Psoas muscle (tissue), 8 donors: ENCODE data around the gene ST6GALNAC2. TPM values are rescaled to one million over a fixed set of nuclear protein-coding genes. Genes with fewer than 3 reads are reported as not detected.

Experiments
- ATAC-seq, 4 donors: fragments of 200-7000 bp; cut with Tn5 transposase; one replicate each; pipeline ENCODE4 v1.9.1; 2020; ENCODE audit warnings: moderate library complexity in 3 of 4, mild to moderate bottlenecking in 2 of 4
- DNase-seq, 2 donors: peaks; one replicate each; pipeline ENCODE4 v3.0.0-alpha.2; 2020
- H3K27ac ChIP-seq: fragments of 200-600 bp; one replicate; pipeline ENCODE4 v1.8.0; 2022
- H3K27me3 ChIP-seq, 3 donors: fragments of 200-600 bp in 1 of 3; one replicate each; pipeline versions ENCODE4 v1.6.1 to v1.8.0; 2013 to 2022; ENCODE audit warnings: low read length in 2 of 3, mild to moderate bottlenecking in 2 of 3, moderate library complexity in 1 of 3; ENCODE audit not compliant: insufficient read depth in 3 of 3
- H3K36me3 ChIP-seq, 2 donors: fragments of 200-600 bp in 1 of 2; one replicate each; pipeline versions ENCODE4 v1.6.1 to v1.8.0; 2013 to 2022; ENCODE audit warnings: low read depth in 1 of 2, mild to moderate bottlenecking in 1 of 2, moderate library complexity in 1 of 2; ENCODE audit not compliant: insufficient read depth in 1 of 2
- H3K4me1 ChIP-seq: fragments of 200-600 bp; one replicate; pipeline ENCODE4 v1.8.0; 2022
- H3K4me3 ChIP-seq: fragments of 200-600 bp; one replicate; pipeline ENCODE4 v1.8.0; 2022; ENCODE audit warnings: mild to moderate bottlenecking
- H3K9me3 ChIP-seq: fragments of 200-600 bp; one replicate; pipeline ENCODE4 v1.8.0; 2022
- WGBS, 3 donors: extraction: QIAGEN DNeasy Blood & Tissue Kit; methylation state at CpG; one replicate each; pipeline versions ENCODE4 v1.1.6 to v1.1.7; 2013; 5-methylcytosine and 5-hydroxymethylcytosine counted together
- intact Hi-C, 2 donors: fragments of 100-400 bp; cut with DNase I; formaldehyde crosslinking; loops; one replicate each; pipeline versions ENCODE4 v1.11.0 to v1.14.2; 2022
- polyA plus RNA-seq, 3 donors: library from polyadenylated mRNA; stranded (reverse); fragments of 200-250 nt; gene quantifications; one replicate each; pipeline ENCODE4 v1.2.3, GENCODE V29; 2013
- total RNA-seq, 4 donors: library from RNA; stranded (reverse); fragmentation: NEBNext Ultra II Directional in 2 of 4; extraction: Animal tissue kit (Norgen Biotek cat#: 25700) in 2 of 4; gene quantifications; one replicate each; pipeline versions ENCODE4 v1.2.1 to v1.2.4, GENCODE V29; 2021 to 2023
- TF ChIP-seq, protein P1 (sequence below): fragments of 200-600 bp; IDR thresholded peaks from one replicate; pipeline ENCODE4 v1.8.0; 2022; ENCODE audit warnings: antibody characterized with exemption
- donor health status: healthy with polysubstance abuse.
- donor health status: DM: no; HTN: no; CAD: no; lungs with moderate emphysema.
- donor health status: Bipolar disorder and iron deficiency.
- donor health status: healthy.
- donor health status: DM: yes; HTN: yes; CAD: no.
- donor health status: DM: no; HTN: no; CAD: no.
- donor health status: DM: no; HTN: no; CAD: no.
- donor health status: DM: yes; HTN: yes; CAD: no.

Gene ST6GALNAC2
- total and polyA plus RNA-seq, 7 donors: 1.2 to 17.8 (median 8.7) TPM

GRCh38 chr17:76519048-76519966 is 66.4 kb downstream of the ST6GALNAC2 start:
- Histone ChIP-seq H3K27ac (no peak overlapping the region), H3K27me3 (no peaks in the 10 kb centered on the region), H3K4me3 (no peak overlapping the region), H3K4me1 (peaks cover 11% of the 10 kb centered on the region), H3K36me3 (no peaks in the 10 kb centered on the region), H3K9me3 (no peaks in the 10 kb centered on the region)
- no peak for DNase-seq
- no peak for ATAC-seq
- 66 to 71% (median 68%) methylated on average over 15 of the region's 15 CpGs for WGBS, 3 donors
- TF ChIP-seq, protein P1, sequence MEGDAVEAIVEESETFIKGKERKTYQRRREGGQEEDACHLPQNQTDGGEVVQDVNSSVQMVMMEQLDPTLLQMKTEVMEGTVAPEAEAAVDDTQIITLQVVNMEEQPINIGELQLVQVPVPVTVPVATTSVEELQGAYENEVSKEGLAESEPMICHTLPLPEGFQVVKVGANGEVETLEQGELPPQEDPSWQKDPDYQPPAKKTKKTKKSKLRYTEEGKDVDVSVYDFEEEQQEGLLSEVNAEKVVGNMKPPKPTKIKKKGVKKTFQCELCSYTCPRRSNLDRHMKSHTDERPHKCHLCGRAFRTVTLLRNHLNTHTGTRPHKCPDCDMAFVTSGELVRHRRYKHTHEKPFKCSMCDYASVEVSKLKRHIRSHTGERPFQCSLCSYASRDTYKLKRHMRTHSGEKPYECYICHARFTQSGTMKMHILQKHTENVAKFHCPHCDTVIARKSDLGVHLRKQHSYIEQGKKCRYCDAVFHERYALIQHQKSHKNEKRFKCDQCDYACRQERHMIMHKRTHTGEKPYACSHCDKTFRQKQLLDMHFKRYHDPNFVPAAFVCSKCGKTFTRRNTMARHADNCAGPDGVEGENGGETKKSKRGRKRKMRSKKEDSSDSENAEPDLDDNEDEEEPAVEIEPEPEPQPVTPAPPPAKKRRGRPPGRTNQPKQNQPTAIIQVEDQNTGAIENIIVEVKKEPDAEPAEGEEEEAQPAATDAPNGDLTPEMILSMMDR: no peak
- intact Hi-C loops: loop anchor here in 1 of 2 donors (5.0 kb wide), 1 partner anchor 168 kb away; no protein-coding TSS in a partner anchor

DNA sequence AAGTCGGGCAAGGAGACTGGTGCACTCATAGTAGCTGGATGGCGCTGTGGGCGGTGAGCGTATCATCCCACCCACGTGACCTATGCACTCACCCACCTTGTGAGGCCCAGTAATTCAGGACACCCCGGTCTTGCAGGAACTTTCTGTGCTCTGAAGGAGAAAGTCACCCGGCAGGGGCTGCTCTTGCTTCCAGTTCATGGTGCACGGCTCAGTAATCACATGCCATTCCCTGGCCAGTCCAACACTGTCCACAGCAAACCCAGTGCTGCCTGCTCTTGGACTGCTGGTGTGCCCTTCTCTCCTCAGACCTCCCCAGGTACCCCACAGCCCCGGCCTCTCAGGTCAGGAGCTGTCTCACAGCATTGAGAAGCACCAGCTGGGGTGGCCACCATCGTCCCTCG is 68.0 kb downstream of the ST6GALNAC2 start:
- TF ChIP-seq, protein P1: no peak
- intact Hi-C loops: loop anchor here in 1 of 2 donors (5.0 kb wide), 1 partner anchor 170 kb away; no protein-coding TSS in a partner anchor
- H3K36me3 ChIP-seq: no peaks in the 10 kb centered on the region
- H3K9me3 ChIP-seq: no peaks in the 10 kb centered on the region
- H3K4me3 ChIP-seq: no peak overlapping the region
- no peaks in the 10 kb centered on the region for H3K27me3 ChIP-seq
- 87 to 91% (median 88%) methylated on average over 11 of the region's 11 CpGs for WGBS, 3 donors
- peaks cover 11% of the 10 kb centered on the region for H3K4me1 ChIP-seq
- ATAC-seq: no peak
- H3K27ac ChIP-seq: no peak overlapping the region
- DNase-seq: no peak

Other genes starting within 250 kb of the ST6GALNAC2 start
- 10 to 100 TPM; 14.8 to 20.0 (median 18.1) TPM for gene PRPSAP1, start 231.9 kb downstream of the ST6GALNAC2 start, total RNA-seq
- 10 to 100 TPM in 2 of 3 donors, 1 to 10 TPM in 1; 9.5 to 24.7 (median 12.3) TPM for gene PRPSAP1, start 231.9 kb downstream of the ST6GALNAC2 start, polyA plus RNA-seq
- 1 to 10 TPM in 3 of 4 donors, under 1 TPM in 1; 0.90 to 5.3 (median 2.6) TPM for gene SPHK1, start 201.3 kb downstream of the ST6GALNAC2 start, total RNA-seq
- gene SPHK1, start 201.3 kb downstream of the ST6GALNAC2 start, polyA plus RNA-seq: 10 to 100 TPM in 1 of 3 donors, 1 to 10 TPM in 2; 1.3 to 21.3 (median 3.1) TPM
- gene UBE2O, start 132.7 kb downstream of the ST6GALNAC2 start, total RNA-seq: 10 to 100 TPM; 37.3 to 45.5 (median 39.7) TPM
- gene UBE2O, start 132.7 kb downstream of the ST6GALNAC2 start, polyA plus RNA-seq: 10 to 100 TPM; 11.6 to 23.9 (median 12.3) TPM
- gene AANAT, start 118.3 kb downstream of the ST6GALNAC2 start, total RNA-seq: not detected
- gene AANAT, start 118.3 kb downstream of the ST6GALNAC2 start, polyA plus RNA-seq: under 1 TPM in 2 of 3 donors, not detected in 1; 0.09 to 0.13 TPM
- 10 to 100 TPM in 3 of 4 donors, 1 to 10 TPM in 1; 6.6 to 23.1 (median 12.4) TPM for gene RHBDF2, start 84.4 kb downstream of the ST6GALNAC2 start, total RNA-seq
- gene RHBDF2, start 84.4 kb downstream of the ST6GALNAC2 start, polyA plus RNA-seq: 10 to 100 TPM; 11.2 to 14.7 (median 13.9) TPM
- gene CYGB, start 48.2 kb downstream of the ST6GALNAC2 start, total RNA-seq: 10 to 100 TPM in 3 of 4 donors, 1 to 10 TPM in 1; 9.5 to 14.6 (median 11.9) TPM
- gene CYGB, start 48.2 kb downstream of the ST6GALNAC2 start, polyA plus RNA-seq: 10 to 100 TPM in 1 of 3 donors, 1 to 10 TPM in 2; 6.4 to 12.6 (median 8.1) TPM
- 1 to 10 TPM in 2 of 4 donors, under 1 TPM in 2; 0.18 to 1.7 (median 1.0) TPM for gene PRCD, start 45.8 kb downstream of the ST6GALNAC2 start, total RNA-seq
- gene PRCD, start 45.8 kb downstream of the ST6GALNAC2 start, polyA plus RNA-seq: 1 to 10 TPM; 1.2 to 1.6 (median 1.3) TPM
- 1 to 10 TPM in 2 of 4 donors, under 1 TPM in 2; 0.42 to 3.6 (median 0.88) TPM for gene ST6GALNAC1, start 57.9 kb upstream of the ST6GALNAC2 start, total RNA-seq
- gene ST6GALNAC1, start 57.9 kb upstream of the ST6GALNAC2 start, polyA plus RNA-seq: under 1 TPM; 0.38 to 0.58 (median 0.53) TPM
- gene MXRA7, start 125.1 kb upstream of the ST6GALNAC2 start, total RNA-seq: 10 to 100 TPM; 40.8 to 75.1 (median 52.0) TPM
- 10 to 100 TPM; 34.6 to 43.2 (median 37.6) TPM for gene MXRA7, start 125.1 kb upstream of the ST6GALNAC2 start, polyA plus RNA-seq
- gene JMJD6, start 140.7 kb upstream of the ST6GALNAC2 start, total RNA-seq: 10 to 100 TPM; 30.8 to 61.9 (median 53.6) TPM
- 10 to 100 TPM; 32.3 to 81.9 (median 51.6) TPM for gene JMJD6, start 140.7 kb upstream of the ST6GALNAC2 start, polyA plus RNA-seq
- gene METTL23, start 141.0 kb upstream of the ST6GALNAC2 start, total RNA-seq: 10 to 100 TPM; 19.0 to 27.0 (median 24.3) TPM
- 10 to 100 TPM; 30.8 to 54.0 (median 36.5) TPM for gene METTL23, start 141.0 kb upstream of the ST6GALNAC2 start, polyA plus RNA-seq
- gene SRSF2, start 151.5 kb upstream of the ST6GALNAC2 start, total RNA-seq: 100 to 1,000 TPM in 2 of 4 donors, 10 to 100 TPM in 2; 57.9 to 128 (median 90.6) TPM
- gene SRSF2, start 151.5 kb upstream of the ST6GALNAC2 start, polyA plus RNA-seq: 100 to 1,000 TPM in 2 of 3 donors, 10 to 100 TPM in 1; 81.9 to 135 (median 118) TPM
- 10 to 100 TPM; 18.7 to 26.5 (median 22.0) TPM for gene MFSD11, start 152.3 kb upstream of the ST6GALNAC2 start, total RNA-seq
- gene MFSD11, start 152.3 kb upstream of the ST6GALNAC2 start, polyA plus RNA-seq: 10 to 100 TPM; 10.1 to 27.4 (median 10.3) TPM